SK-N-SH (cell line): ENCODE measurements around the gene PRUNE1.

Experiments
- JUND ChIP-seq: IDR thresholded peaks from 2 replicates; pipeline ENCODE4 v1.4.0; 2012
- POLR2AphosphoS5 ChIP-seq: IDR thresholded peaks from 2 replicates; pipeline ENCODE4 v1.6.1; 2012; ENCODE audit warnings: low read depth, low read length
- TAF1 ChIP-seq: IDR thresholded peaks from 2 replicates; pipeline ENCODE4 v1.6.1; 2012; ENCODE audit warnings: low read depth, mild to moderate bottlenecking, low read length, moderate library complexity, borderline replicate concordance
- TF ChIP-seq, protein P1 (sequence below): fragments of 200-600 bp; sonication (generic); IDR thresholded peaks from 2 replicates; pipeline ENCODE4 v1.6.1; 2017; ENCODE audit warnings: antibody characterized with exemption, mild to moderate bottlenecking, moderate library complexity

DNA sequence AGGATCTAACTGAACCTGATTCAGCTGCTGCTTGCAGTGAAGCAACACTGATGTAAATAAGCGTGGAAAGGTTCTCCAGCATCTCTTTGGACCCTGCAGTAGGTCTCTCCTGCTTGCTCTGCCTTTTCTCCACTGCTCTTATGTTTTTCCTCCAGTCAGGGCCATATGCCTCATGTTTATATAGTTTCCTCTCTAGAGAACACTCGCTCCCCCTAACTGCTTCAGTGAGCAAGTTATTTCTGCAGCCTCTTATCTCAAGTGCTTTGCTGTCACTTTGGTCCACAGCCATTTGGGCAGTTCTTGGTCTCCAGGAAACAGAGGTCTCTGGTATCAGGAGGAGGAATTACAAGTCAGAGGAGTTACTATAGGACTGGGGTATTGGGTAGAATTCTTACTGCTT lies 5.3 kb downstream of the PRUNE1 start:
- TF ChIP-seq TAF1 (no peak), JUND (no peak), POLR2AphosphoS5 (no peak)
- TF ChIP-seq, protein P1, sequence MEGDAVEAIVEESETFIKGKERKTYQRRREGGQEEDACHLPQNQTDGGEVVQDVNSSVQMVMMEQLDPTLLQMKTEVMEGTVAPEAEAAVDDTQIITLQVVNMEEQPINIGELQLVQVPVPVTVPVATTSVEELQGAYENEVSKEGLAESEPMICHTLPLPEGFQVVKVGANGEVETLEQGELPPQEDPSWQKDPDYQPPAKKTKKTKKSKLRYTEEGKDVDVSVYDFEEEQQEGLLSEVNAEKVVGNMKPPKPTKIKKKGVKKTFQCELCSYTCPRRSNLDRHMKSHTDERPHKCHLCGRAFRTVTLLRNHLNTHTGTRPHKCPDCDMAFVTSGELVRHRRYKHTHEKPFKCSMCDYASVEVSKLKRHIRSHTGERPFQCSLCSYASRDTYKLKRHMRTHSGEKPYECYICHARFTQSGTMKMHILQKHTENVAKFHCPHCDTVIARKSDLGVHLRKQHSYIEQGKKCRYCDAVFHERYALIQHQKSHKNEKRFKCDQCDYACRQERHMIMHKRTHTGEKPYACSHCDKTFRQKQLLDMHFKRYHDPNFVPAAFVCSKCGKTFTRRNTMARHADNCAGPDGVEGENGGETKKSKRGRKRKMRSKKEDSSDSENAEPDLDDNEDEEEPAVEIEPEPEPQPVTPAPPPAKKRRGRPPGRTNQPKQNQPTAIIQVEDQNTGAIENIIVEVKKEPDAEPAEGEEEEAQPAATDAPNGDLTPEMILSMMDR, result no peak
